GM12878 (cell line): ENCODE data around the gene ZFP36. TPM values are rescaled to one million over a fixed set of nuclear protein-coding genes. Genes with fewer than 3 reads are reported as not detected.

Source experiments
- ATAC-seq: fragments of 200-7000 bp; cut with Tn5 transposase; 3 replicates; pipeline ENCODE4 v1.9.1; 2020; ENCODE audit warnings: mild to moderate bottlenecking, moderate library complexity
- BruUV-seq: library from RNA; stranded (reverse); fragments of 400-500 nt; replicated peaks from 2 replicates; lab custom pipeline; 2021; lab: Mats Ljungman, UMichigan
- CTCF ChIA-PET: fragments of 300-600 bp; sonication (Branson Sonifier 250); formaldehyde crosslinking; extraction: SDS; loops from one replicate; lab custom pipeline; 2021; ENCODE audit warnings: inconsistent platforms; lab: Yijun Ruan, JAX
- POLR2A ChIA-PET: fragments of 350-600 bp; formaldehyde crosslinking; extraction: SDS; loops from one replicate; lab custom pipeline; 2021; ENCODE audit warnings: inconsistent platforms; lab: Charles Lee
- RAD21 ChIA-PET: fragments of 300-600 bp; sonication (Branson Sonifier 250); formaldehyde crosslinking; loops from one replicate; lab custom pipeline; 2023; ENCODE audit warnings: antibody characterized with exemption; ENCODE audit not compliant: unreplicated experiment; lab: Charles Lee
- SMC1A ChIA-PET: fragments of 300-600 bp; sonication (Branson Sonifier 250); formaldehyde crosslinking; loops from one replicate; lab custom pipeline; 2023; ENCODE audit not compliant: unreplicated experiment, uncharacterized antibody; lab: Charles Lee
- DNase-seq: peaks from one replicate; pipeline ENCODE4 v3.0.0-alpha.2; 2011; ENCODE audit warnings: low read depth, low spot score
- FAIRE-seq: peaks from 3 replicates; lab custom pipeline; 2011; peaks lifted over from hg19 to GRCh38; lab: Jason Lieb, UNC
- H2AFZ ChIP-seq: 2 replicates; pipeline ENCODE4 v1.6.0; 2011; ENCODE audit warnings: low read depth, low read length, control low read depth; ENCODE audit not compliant: control insufficient read depth
- H3K27ac ChIP-seq: 2 replicates; pipeline ENCODE4 v1.5.1; 2011; ENCODE audit warnings: control low read depth; ENCODE audit not compliant: control insufficient read depth, insufficient read depth
- H3K27me3 ChIP-seq, 2 experiments: replicated peaks in 1 of 2; 2 replicates each; pipeline versions ENCODE4 v1.6.0 to v1.6.1; 2011; ENCODE audit warnings: low read length in 1 of 2; ENCODE audit not compliant: control insufficient read depth in 2 of 2, insufficient read depth in 2 of 2
- H3K36me3 ChIP-seq, 2 experiments: 2 replicates each; pipeline ENCODE4 v1.5.1; 2011; ENCODE audit warnings: low read length in 1 of 2; ENCODE audit not compliant: control insufficient read depth in 2 of 2, insufficient read depth in 2 of 2
- H3K4me1 ChIP-seq: 2 replicates; pipeline ENCODE4 v1.6.1; 2011; ENCODE audit warnings: mild to moderate bottlenecking, low read length, moderate library complexity, mixed read lengths; ENCODE audit not compliant: control insufficient read depth, insufficient read depth
- H3K4me2 ChIP-seq: 2 replicates; pipeline ENCODE4 v1.6.0; 2011; ENCODE audit warnings: control low read depth; ENCODE audit not compliant: control insufficient read depth, insufficient read depth
- H3K4me3 ChIP-seq: fragments of 200-600 bp; sonication (generic); 2 replicates; pipeline ENCODE4 v1.5.1; 2016
- H3K79me2 ChIP-seq: 2 replicates; pipeline ENCODE4 v1.6.0; 2011; ENCODE audit warnings: low read length; ENCODE audit not compliant: control insufficient read depth, insufficient read depth
- H3K9ac ChIP-seq: 2 replicates; pipeline ENCODE4 v1.8.0; 2011; ENCODE audit warnings: low read length, control low read depth, mixed read lengths; ENCODE audit not compliant: control insufficient read depth, insufficient read depth
- H3K9me3 ChIP-seq: replicated peaks from 3 replicates; pipeline ENCODE4 v1.5.1; 2011; ENCODE audit warnings: mild to moderate bottlenecking, low read length; ENCODE audit not compliant: control insufficient read depth, insufficient read depth
- H4K20me1 ChIP-seq: 2 replicates; pipeline ENCODE4 v1.6.0; 2011; ENCODE audit not compliant: control insufficient read depth, insufficient read depth
- MAX ChIP-seq: IDR thresholded peaks from 2 replicates; pipeline ENCODE4 v1.6.1; 2012; ENCODE audit warnings: low read depth, low read length, improper control_type of control experiment
- MLLT1 ChIP-seq: fragments of 450-650 bp; IDR thresholded peaks from 2 replicates; pipeline ENCODE4 v1.6.1; 2016; ENCODE audit warnings: mild to moderate bottlenecking
- MXI1 ChIP-seq: fragments of 150-350 bp; IDR thresholded peaks from 2 replicates; pipeline ENCODE4 v1.6.1; 2011; ENCODE audit warnings: low read depth, mild to moderate bottlenecking, inconsistent platforms, low read length, improper control_type of control experiment
- NRF1 ChIP-seq: conservative IDR thresholded peaks from 2 replicates; pipeline ENCODE4 v1.6.1; 2011; ENCODE audit warnings: mild to moderate bottlenecking, low read depth, low read length, improper control_type of control experiment
- RBBP5 ChIP-seq: fragments of 200-600 bp; sonication (generic); conservative IDR thresholded peaks from 2 replicates; pipeline ENCODE4 v1.6.1; 2016
- USF2 ChIP-seq: IDR thresholded peaks from 2 replicates; pipeline ENCODE4 v1.6.1; 2011; ENCODE audit warnings: low read depth, low read length, improper control_type of control experiment, borderline replicate concordance
- ZBTB40 ChIP-seq: fragments of 450-650 bp; IDR thresholded peaks from 2 replicates; pipeline ENCODE4 v1.6.1; 2016; ENCODE audit warnings: mild to moderate bottlenecking, moderate library complexity, borderline replicate concordance
- ZNF622 ChIP-seq: fragments of 450-650 bp; IDR thresholded peaks from 2 replicates; pipeline ENCODE4 v1.6.1; 2017; ENCODE audit warnings: mild to moderate bottlenecking, inconsistent platforms
- ZNF687 ChIP-seq: fragments of 450-650 bp; IDR thresholded peaks from 2 replicates; pipeline ENCODE4 v1.6.1; 2017; ENCODE audit warnings: mild to moderate bottlenecking, moderate library complexity
- WGBS: methylation state at CpG from one replicate; pipeline ENCODE4 v1.1.6; 2016; ENCODE audit warnings: low lambda C conversion rate; ENCODE audit not compliant: insufficient replicate concordance, insufficient coverage; ENCODE audit errors: missing lambda C conversion rate; 5-methylcytosine and 5-hydroxymethylcytosine counted together
- in situ Hi-C: fragments of 300-500 bp; cut with MboI; formaldehyde crosslinking; loops from 9 replicates; pipeline ENCODE4 v1.14.3; 2018; ENCODE audit warnings: mixed read lengths
- intact Hi-C: fragments of 100-400 bp; cut with micrococcal nuclease; formaldehyde crosslinking; loops from one replicate; pipeline ENCODE4 v1.14.2; 2022; ENCODE audit not compliant: unreplicated experiment
- polyA plus RNA-seq, 11 experiments: library from polyadenylated mRNA; depleted of rRNA in 4 of 11; unstranded in 6 of 11; stranded (reverse) in 5 of 11; fragments of >200 nt; fragmentation: Nextera tagmentation in 4 of 11; fragmentation: Illumina TruSeq in 1 of 11; extraction: Ambion mirVana in 4 of 11; extraction: Trizol in 1 of 11; gene quantifications; 1 replicate in 1 of 11; 2 replicates in 10 of 11; pipeline versions ENCODE4 v1.2.1 to v1.2.3, GENCODE V29; 2011 to 2016; ENCODE audit warnings: inconsistent platforms in 2 of 11, missing spikeins in 2 of 11, low read depth in 1 of 11
- total RNA-seq, 4 experiments: library from RNA; depleted of rRNA in 3 of 4; stranded (reverse); fragments of >200 nt in 3 of 4; fragmentation: Illumina TruSeq in 1 of 4; extraction: Trizol in 1 of 4; gene quantifications; 2 replicates each; pipeline versions ENCODE4 v1.2.1 to v1.2.3, GENCODE V29; 2013 to 2021

The ZFP36 gene
- total and polyA plus RNA-seq, 10 of the 15 experiments (the other 5 are each of a cell fraction or from before 2014, with no cell fraction given) = 5.3 to 55.0 (median 18.1) TPM

GRCh38 chr19:39390751-39391437 is 15.8 kb upstream of the ZFP36 start, which contains the start of the genes MED29 and PAF1:
Gene MED29, plus strand, starts transcription at chr19:39391378. Its CDS starts 45 bp downstream, at chr19:39391423.
Gene PAF1, minus strand, starts transcription at chr19:39391106. Its CDS starts 242 bp downstream, at chr19:39390864.
- Histone ChIP-seq H3K4me3 (peak within 1 kb of the TSS; percentile 99), H3K9me3 (no peaks in the 10 kb centered on the region), H3K4me1 (peaks cover 10% of the 10 kb centered on the region), H3K79me2 (peaks cover 28% of the 10 kb centered on the region), H3K9ac (peak within 1 kb of the TSS; percentile 95), H3K4me2 (peak within 1 kb of the TSS; percentile 83), H3K36me3 (peaks cover 3 to 35% of the 10 kb centered on the region in 2 experiments), H2AFZ (peak within 1 kb of the TSS; percentile 89), H4K20me1 (no peaks in the 10 kb centered on the region), H3K27ac (peak within 1 kb of the TSS; percentile 96), H3K27me3 (no peaks in the 10 kb centered on the region)
- ChIA-PET RAD21 (interaction anchor here (0.6 to 2.2 kb wide), 11 partner anchors 11 to 143 kb away, joined by 3 to 18 read pairs (median 4); partner anchors contain the start of genes GMFG and PLEKHG2), POLR2A (interaction anchor here (0.6 to 2.3 kb wide), 10 partner anchors 11 to 81 kb away, joined by 3 to 16 read pairs (median 8); partner anchors contain the start of genes PLEKHG2, RPS16, SAMD4B and ZFP36), SMC1A (interaction anchor here (0.7 to 2.1 kb wide), 9 partner anchors 13 to 402 kb away, joined by 3 to 12 read pairs (median 3); partner anchors contain the start of genes DLL3, FBXO27 and RPS16), CTCF (interaction anchor here (0.8 to 2.3 kb wide), 8 partner anchors 9 to 282 kb away, joined by 3 to 18 read pairs (median 4); partner anchors contain the start of genes EID2B, PLEKHG2 and SAMD4B)
- BruUV-seq = no TSS peak
- intact Hi-C loops (loop anchor here (2.0 kb wide), 2 partner anchors 48 to 54 kb away; partner anchors contain the start of genes SAMD4B and SUPT5H), in situ Hi-C loops (no loop called here)
- FAIRE-seq (peak; percentile 100), DNase-seq (peak; percentile 100), ATAC-seq (peak; percentile 99)
- under 1% methylated on average over 60 of the region's 60 CpGs for WGBS
- peak; percentile 26; the same call in 1 of the 2 replicates for TF ChIP-seq MXI1
- 0 out of 2 replicates have a peak, but pooled peaks have one; percentile 44 for TF ChIP-seq ZNF687
- peak; percentile 55 for TF ChIP-seq MAX
- 0 out of 2 replicates have a peak, but pooled peaks have one; percentile 1 for TF ChIP-seq NRF1
- TF ChIP-seq ZNF622 = no peak
- no peak for TF ChIP-seq RBBP5
- TF ChIP-seq USF2 = no peak
- peak; percentile 49 for TF ChIP-seq MLLT1
- peak; percentile 87; the same call in 1 of the 2 replicates for TF ChIP-seq ZBTB40
